ENCODE results near the gene ANKRD11.

DNA sequence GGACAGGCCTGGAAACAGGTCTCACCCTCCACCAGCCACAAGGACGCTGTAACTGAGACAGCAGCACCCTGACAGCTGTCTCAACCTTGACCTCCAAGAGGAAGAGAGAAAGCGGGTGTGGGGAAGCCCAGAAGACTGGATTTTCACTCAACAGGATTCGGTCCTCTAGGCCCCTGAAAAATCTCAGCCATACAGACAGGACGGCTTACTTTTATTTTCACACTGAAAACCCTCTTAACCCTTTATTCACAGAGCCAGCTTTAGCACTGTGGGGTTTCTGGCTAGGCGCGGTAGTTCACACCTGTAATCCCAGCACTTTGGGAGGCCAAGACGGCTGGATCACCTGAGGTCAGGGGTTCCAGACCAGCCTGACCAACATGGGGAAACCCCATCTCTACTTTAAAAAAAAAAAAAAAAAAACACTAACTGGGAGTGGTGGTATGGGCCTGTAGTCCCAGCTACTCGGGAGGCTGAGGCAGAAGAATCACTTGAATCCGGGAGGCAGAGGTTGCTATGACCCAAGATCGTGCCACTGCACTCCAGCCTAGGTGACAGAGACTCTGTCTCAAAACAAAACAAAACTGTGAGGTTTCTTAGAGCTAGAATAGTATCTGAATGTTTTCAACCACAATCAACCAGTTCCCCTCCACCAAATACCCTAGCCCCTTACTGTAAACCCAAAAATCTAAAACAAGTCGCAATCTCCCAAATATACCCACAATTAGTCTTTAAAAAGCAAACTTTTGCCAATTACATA, 5.3 kb downstream of the ANKRD11 start:
- TF ChIP-seq, protein P1, sequence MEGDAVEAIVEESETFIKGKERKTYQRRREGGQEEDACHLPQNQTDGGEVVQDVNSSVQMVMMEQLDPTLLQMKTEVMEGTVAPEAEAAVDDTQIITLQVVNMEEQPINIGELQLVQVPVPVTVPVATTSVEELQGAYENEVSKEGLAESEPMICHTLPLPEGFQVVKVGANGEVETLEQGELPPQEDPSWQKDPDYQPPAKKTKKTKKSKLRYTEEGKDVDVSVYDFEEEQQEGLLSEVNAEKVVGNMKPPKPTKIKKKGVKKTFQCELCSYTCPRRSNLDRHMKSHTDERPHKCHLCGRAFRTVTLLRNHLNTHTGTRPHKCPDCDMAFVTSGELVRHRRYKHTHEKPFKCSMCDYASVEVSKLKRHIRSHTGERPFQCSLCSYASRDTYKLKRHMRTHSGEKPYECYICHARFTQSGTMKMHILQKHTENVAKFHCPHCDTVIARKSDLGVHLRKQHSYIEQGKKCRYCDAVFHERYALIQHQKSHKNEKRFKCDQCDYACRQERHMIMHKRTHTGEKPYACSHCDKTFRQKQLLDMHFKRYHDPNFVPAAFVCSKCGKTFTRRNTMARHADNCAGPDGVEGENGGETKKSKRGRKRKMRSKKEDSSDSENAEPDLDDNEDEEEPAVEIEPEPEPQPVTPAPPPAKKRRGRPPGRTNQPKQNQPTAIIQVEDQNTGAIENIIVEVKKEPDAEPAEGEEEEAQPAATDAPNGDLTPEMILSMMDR (optimal IDR thresholded peaks at IDR 0.05 in 1 of 3, IDR thresholded peaks at IDR 0.05 in 1 of 3, conservative IDR thresholded peaks at IDR 0.05 in 1 of 3; ENCODE audit: extremely low read depth in 1 of 3, insufficient read depth in 2 of 3, low read length in 3 of 3): no peak
- no peak for TF ChIP-seq EZH2 (IDR thresholded peaks at IDR 0.05; ENCODE audit: low read length)
